ENCODE measurements around the gene APMAP.

The APMAP gene

DNA sequence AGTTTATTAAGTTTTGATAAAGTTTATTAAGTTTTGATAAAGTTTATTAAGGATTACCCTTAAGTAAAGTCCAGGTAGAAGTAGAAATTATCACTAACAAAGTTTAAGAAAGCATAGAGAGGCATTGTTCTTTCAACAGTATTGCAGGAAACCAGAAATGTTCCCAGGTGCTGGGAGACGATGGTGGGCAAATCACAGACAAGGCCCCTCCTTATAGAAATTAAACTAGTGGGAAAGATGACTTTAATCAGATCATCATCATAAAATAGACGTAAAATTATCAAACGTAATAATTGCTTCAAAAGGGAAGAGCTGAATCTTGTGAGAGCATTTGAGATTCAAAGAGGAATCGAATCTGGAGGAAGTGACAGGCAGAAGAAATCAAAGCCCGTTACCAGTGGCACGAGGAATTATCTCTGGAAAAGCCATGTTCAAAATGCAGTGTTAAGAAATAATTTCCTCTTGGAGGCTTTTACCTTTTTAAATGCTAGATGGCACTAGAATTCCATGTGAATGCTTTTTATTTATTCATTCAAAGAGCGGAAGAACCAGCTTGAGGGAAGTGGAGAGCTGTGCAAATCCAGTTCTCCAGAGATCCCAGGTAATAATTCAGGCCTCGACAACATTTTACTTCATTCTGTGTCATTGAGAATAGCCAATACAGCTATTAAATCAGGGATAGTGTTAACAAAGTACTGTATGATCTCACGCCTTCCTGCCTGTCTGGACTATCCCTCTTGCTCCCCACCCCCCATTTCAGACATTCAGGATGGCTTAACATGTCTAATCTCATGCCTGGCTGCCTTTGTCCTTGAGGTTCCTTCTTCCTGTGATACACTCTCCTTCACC, 1.0 kb upstream of the APMAP start:
- TF ChIP-seq, protein P1, sequence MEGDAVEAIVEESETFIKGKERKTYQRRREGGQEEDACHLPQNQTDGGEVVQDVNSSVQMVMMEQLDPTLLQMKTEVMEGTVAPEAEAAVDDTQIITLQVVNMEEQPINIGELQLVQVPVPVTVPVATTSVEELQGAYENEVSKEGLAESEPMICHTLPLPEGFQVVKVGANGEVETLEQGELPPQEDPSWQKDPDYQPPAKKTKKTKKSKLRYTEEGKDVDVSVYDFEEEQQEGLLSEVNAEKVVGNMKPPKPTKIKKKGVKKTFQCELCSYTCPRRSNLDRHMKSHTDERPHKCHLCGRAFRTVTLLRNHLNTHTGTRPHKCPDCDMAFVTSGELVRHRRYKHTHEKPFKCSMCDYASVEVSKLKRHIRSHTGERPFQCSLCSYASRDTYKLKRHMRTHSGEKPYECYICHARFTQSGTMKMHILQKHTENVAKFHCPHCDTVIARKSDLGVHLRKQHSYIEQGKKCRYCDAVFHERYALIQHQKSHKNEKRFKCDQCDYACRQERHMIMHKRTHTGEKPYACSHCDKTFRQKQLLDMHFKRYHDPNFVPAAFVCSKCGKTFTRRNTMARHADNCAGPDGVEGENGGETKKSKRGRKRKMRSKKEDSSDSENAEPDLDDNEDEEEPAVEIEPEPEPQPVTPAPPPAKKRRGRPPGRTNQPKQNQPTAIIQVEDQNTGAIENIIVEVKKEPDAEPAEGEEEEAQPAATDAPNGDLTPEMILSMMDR (IDR thresholded peaks at IDR 0.05; ENCODE audit: insufficient read depth, missing control alignments) = no peak
- no peak for FAIRE-seq
- no peak for DNase-seq (ENCODE audit: insufficient read length, low spot score)

GRCh38 chr20:24991897-24992486, 559 bp downstream of the APMAP start:
- no peak for FAIRE-seq
- TF ChIP-seq, protein P1 (IDR thresholded peaks at IDR 0.05; ENCODE audit: insufficient read depth, missing control alignments) = no peak
- DNase-seq (ENCODE audit: insufficient read length, low spot score) = no peak

DNA sequence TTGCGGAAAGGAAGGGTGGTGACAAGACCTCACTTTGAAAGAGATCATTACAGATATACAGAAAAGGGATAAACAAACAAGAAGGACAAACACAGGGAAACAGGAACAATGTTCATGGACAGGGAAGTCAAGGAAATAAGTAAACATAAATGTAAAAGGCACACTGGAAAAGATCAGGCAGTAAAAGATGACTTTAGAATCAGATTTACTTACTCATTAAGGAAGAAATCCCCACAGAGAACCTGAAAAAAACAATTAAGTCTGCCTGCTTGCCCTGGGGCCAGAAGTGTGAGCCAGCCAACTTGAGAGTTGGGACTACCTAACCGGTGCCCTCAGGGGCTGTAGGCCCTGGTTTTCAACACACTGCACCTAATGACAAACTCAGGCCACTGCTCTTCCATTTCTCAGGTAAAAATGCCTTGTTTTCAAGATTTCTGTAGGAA, 1.7 kb downstream of the APMAP start:
- no peak for FAIRE-seq
- no peak for DNase-seq (ENCODE audit: insufficient read length, low spot score)
- TF ChIP-seq, protein P1 (IDR thresholded peaks at IDR 0.05; ENCODE audit: insufficient read depth, missing control alignments) = no peak

- no peak for DNase-seq (ENCODE audit: insufficient read length, low spot score)
- TF ChIP-seq, protein P1 (IDR thresholded peaks at IDR 0.05; ENCODE audit: insufficient read depth, missing control alignments) = no peak
- no peak for FAIRE-seq
These were observed 3.4 kb downstream of the APMAP start for GRCh38 chr20:24989162-24989561.

DNA sequence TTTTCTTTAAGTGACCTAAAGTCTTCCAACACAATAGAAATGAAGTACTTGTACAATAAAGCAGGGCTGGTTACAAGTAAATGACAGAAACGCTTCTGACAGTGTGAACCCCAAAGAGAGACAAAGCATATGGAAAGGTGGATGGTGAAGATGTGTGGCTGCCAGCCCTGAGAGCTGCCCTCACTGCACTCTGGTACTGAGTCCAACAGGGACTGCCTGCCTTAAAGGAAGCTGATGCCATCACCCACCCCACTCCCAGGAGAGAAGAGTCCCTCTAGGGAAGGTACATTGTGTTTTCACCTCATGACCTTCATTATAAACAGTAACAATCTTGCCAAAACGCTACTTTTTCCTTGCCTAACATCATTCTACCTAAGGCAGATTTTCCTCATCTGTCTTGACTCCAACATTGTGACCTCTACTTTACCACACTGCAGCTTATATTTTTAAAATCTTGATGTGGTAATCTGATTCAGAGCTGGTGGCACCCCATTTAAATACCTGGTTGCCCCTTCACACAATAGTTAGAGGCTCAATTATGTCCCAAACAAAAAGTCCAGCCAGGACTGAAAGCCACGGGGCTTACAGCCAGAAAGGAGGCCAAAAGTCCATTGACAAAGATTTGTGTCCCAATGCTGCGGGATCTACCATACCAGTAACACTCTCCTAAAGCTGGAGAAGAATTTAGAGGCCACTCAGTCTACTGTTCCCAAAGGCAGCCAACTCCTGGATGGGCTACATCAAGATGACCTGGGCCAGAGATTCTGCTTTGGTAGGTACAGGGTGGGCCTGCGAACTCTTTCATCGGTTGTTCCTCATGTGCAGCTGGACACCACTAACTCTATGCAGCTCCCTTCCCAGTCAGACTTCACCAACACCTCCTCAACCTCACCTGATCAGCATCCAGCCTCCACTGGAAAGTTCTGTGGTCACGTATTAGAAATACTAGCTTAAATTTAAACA, 4.4 kb downstream of the APMAP start:
- no peak for DNase-seq (ENCODE audit: insufficient read length, low spot score)
- FAIRE-seq = no peak
- TF ChIP-seq, protein P1 (IDR thresholded peaks at IDR 0.05; ENCODE audit: insufficient read depth, missing control alignments) = no peak

DNA sequence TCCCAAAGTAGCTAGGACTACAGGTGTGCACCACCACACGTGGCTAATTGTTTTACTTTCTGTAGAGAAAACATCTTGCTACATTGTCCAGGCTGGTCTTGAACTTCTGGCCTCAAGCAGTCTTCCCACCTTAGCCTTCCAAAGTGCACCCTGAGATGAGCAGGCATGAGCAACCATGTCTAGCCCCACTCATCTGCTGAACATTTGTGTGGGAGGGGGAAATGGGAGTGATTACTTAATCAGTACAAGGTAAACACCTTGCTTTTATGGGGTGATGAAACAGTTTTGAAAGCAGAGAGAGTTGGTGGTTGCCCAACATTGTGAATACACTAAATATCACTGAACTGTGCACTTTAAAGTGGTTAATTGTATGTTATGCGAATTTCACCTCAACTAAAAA, 5.3 kb downstream of the APMAP start:
- DNase-seq (ENCODE audit: insufficient read length, low spot score) (no peak), FAIRE-seq (no peak)
- TF ChIP-seq, protein P1 (IDR thresholded peaks at IDR 0.05; ENCODE audit: insufficient read depth, missing control alignments) = no peak
